GM12878 (cell line): ENCODE measurements around the gene DLG2. TPM values are rescaled to one million over a fixed set of nuclear protein-coding genes. Genes with fewer than 3 reads are reported as not detected.

Experiments
- ATAC-seq: fragments of 200-7000 bp; cut with Tn5 transposase; 3 replicates; pipeline ENCODE4 v1.9.1; 2020; ENCODE audit warnings: mild to moderate bottlenecking, moderate library complexity
- BruUV-seq: library from RNA; stranded (reverse); fragments of 400-500 nt; replicated peaks from 2 replicates; lab custom pipeline; 2021; lab: Mats Ljungman, UMichigan
- CTCF ChIA-PET: fragments of 300-600 bp; sonication (Branson Sonifier 250); formaldehyde crosslinking; extraction: SDS; loops from one replicate; lab custom pipeline; 2021; ENCODE audit warnings: inconsistent platforms; lab: Yijun Ruan, JAX
- POLR2A ChIA-PET: fragments of 350-600 bp; formaldehyde crosslinking; extraction: SDS; loops from one replicate; lab custom pipeline; 2021; ENCODE audit warnings: inconsistent platforms; lab: Charles Lee
- RAD21 ChIA-PET: fragments of 300-600 bp; sonication (Branson Sonifier 250); formaldehyde crosslinking; loops from one replicate; lab custom pipeline; 2023; ENCODE audit warnings: antibody characterized with exemption; ENCODE audit not compliant: unreplicated experiment; lab: Charles Lee
- SMC1A ChIA-PET: fragments of 300-600 bp; sonication (Branson Sonifier 250); formaldehyde crosslinking; loops from one replicate; lab custom pipeline; 2023; ENCODE audit not compliant: unreplicated experiment, uncharacterized antibody; lab: Charles Lee
- DNase-seq: peaks from one replicate; pipeline ENCODE4 v3.0.0-alpha.2; 2011; ENCODE audit warnings: low read depth, low spot score
- FAIRE-seq: peaks from 3 replicates; lab custom pipeline; 2011; peaks lifted over from hg19 to GRCh38; lab: Jason Lieb, UNC
- H2AFZ ChIP-seq: 2 replicates; pipeline ENCODE4 v1.6.0; 2011; ENCODE audit warnings: low read depth, low read length, control low read depth; ENCODE audit not compliant: control insufficient read depth
- H3K27ac ChIP-seq: 2 replicates; pipeline ENCODE4 v1.5.1; 2011; ENCODE audit warnings: control low read depth; ENCODE audit not compliant: control insufficient read depth, insufficient read depth
- H3K27me3 ChIP-seq, 2 experiments: replicated peaks in 1 of 2; 2 replicates each; pipeline versions ENCODE4 v1.6.0 to v1.6.1; 2011; ENCODE audit warnings: low read length in 1 of 2; ENCODE audit not compliant: control insufficient read depth in 2 of 2, insufficient read depth in 2 of 2
- H3K36me3 ChIP-seq, 2 experiments: 2 replicates each; pipeline ENCODE4 v1.5.1; 2011; ENCODE audit warnings: low read length in 1 of 2; ENCODE audit not compliant: control insufficient read depth in 2 of 2, insufficient read depth in 2 of 2
- H3K4me1 ChIP-seq: 2 replicates; pipeline ENCODE4 v1.6.1; 2011; ENCODE audit warnings: mild to moderate bottlenecking, low read length, moderate library complexity, mixed read lengths; ENCODE audit not compliant: control insufficient read depth, insufficient read depth
- H3K4me2 ChIP-seq: 2 replicates; pipeline ENCODE4 v1.6.0; 2011; ENCODE audit warnings: control low read depth; ENCODE audit not compliant: control insufficient read depth, insufficient read depth
- H3K4me3 ChIP-seq: fragments of 200-600 bp; sonication (generic); 2 replicates; pipeline ENCODE4 v1.5.1; 2016
- H3K79me2 ChIP-seq: 2 replicates; pipeline ENCODE4 v1.6.0; 2011; ENCODE audit warnings: low read length; ENCODE audit not compliant: control insufficient read depth, insufficient read depth
- H3K9ac ChIP-seq: 2 replicates; pipeline ENCODE4 v1.8.0; 2011; ENCODE audit warnings: low read length, control low read depth, mixed read lengths; ENCODE audit not compliant: control insufficient read depth, insufficient read depth
- H3K9me3 ChIP-seq: replicated peaks from 3 replicates; pipeline ENCODE4 v1.5.1; 2011; ENCODE audit warnings: mild to moderate bottlenecking, low read length; ENCODE audit not compliant: control insufficient read depth, insufficient read depth
- H4K20me1 ChIP-seq: 2 replicates; pipeline ENCODE4 v1.6.0; 2011; ENCODE audit not compliant: control insufficient read depth, insufficient read depth
- EP300 ChIP-seq, 2 experiments: fragments of 150-350 bp in 1 of 2; IDR thresholded peaks; 2 replicates each; pipeline ENCODE4 v1.6.1; 2011 to 2012; ENCODE audit warnings: low read depth in 2 of 2, low read length in 2 of 2, borderline replicate concordance in 1 of 2, improper control_type of control experiment in 1 of 2, inconsistent platforms in 1 of 2; ENCODE audit not compliant: control insufficient read depth in 1 of 2
- JUNB ChIP-seq: IDR thresholded peaks from 2 replicates; pipeline ENCODE4 v1.6.1; 2016; ENCODE audit warnings: antibody characterized with exemption, mild to moderate bottlenecking
- NBN ChIP-seq: fragments of 450-650 bp; IDR thresholded peaks from 2 replicates; pipeline ENCODE4 v1.6.1; 2016
- NRF1 ChIP-seq: conservative IDR thresholded peaks from 2 replicates; pipeline ENCODE4 v1.6.1; 2011; ENCODE audit warnings: mild to moderate bottlenecking, low read depth, low read length, improper control_type of control experiment
- SIX5 ChIP-seq: IDR thresholded peaks from 2 replicates; pipeline ENCODE4 v1.6.1; 2011; ENCODE audit warnings: mild to moderate bottlenecking, low read depth, low read length, moderate library complexity; ENCODE audit not compliant: severe bottlenecking
- ZSCAN29 ChIP-seq: fragments of 450-650 bp; IDR thresholded peaks from 2 replicates; pipeline ENCODE4 v1.6.1; 2017; ENCODE audit warnings: mild to moderate bottlenecking, moderate library complexity
- ZZZ3 ChIP-seq: IDR thresholded peaks from 2 replicates; pipeline ENCODE4 v1.6.1; 2011; ENCODE audit warnings: low read depth; ENCODE audit not compliant: control insufficient read depth, insufficient read length
- WGBS: methylation state at CpG from one replicate; pipeline ENCODE4 v1.1.6; 2016; ENCODE audit warnings: low lambda C conversion rate; ENCODE audit not compliant: insufficient replicate concordance, insufficient coverage; ENCODE audit errors: missing lambda C conversion rate; 5-methylcytosine and 5-hydroxymethylcytosine counted together
- in situ Hi-C: fragments of 300-500 bp; cut with MboI; formaldehyde crosslinking; loops from 9 replicates; pipeline ENCODE4 v1.14.3; 2018; ENCODE audit warnings: mixed read lengths
- intact Hi-C: fragments of 100-400 bp; cut with micrococcal nuclease; formaldehyde crosslinking; loops from one replicate; pipeline ENCODE4 v1.14.2; 2022; ENCODE audit not compliant: unreplicated experiment
- polyA plus RNA-seq, 11 experiments: library from polyadenylated mRNA; depleted of rRNA in 4 of 11; unstranded in 6 of 11; stranded (reverse) in 5 of 11; fragments of >200 nt; fragmentation: Nextera tagmentation in 4 of 11; fragmentation: Illumina TruSeq in 1 of 11; extraction: Ambion mirVana in 4 of 11; extraction: Trizol in 1 of 11; gene quantifications; 1 replicate in 1 of 11; 2 replicates in 10 of 11; pipeline versions ENCODE4 v1.2.1 to v1.2.3, GENCODE V29; 2011 to 2016; ENCODE audit warnings: inconsistent platforms in 2 of 11, missing spikeins in 2 of 11, low read depth in 1 of 11
- total RNA-seq, 4 experiments: library from RNA; depleted of rRNA in 3 of 4; stranded (reverse); fragments of >200 nt in 3 of 4; fragmentation: Illumina TruSeq in 1 of 4; extraction: Trizol in 1 of 4; gene quantifications; 2 replicates each; pipeline versions ENCODE4 v1.2.1 to v1.2.3, GENCODE V29; 2013 to 2021
- TF ChIP-seq, protein P1 (sequence below): fragments of 450-650 bp; conservative IDR thresholded peaks from 2 replicates; pipeline ENCODE4 v1.6.1; 2017; ENCODE audit warnings: mild to moderate bottlenecking, moderate library complexity
- TF ChIP-seq, protein P2 (sequence below), 3 experiments: IDR thresholded peaks in 2 of 3; conservative IDR thresholded peaks in 1 of 3; 2 replicates each; pipeline ENCODE4 v1.5.1; 2011; ENCODE audit warnings: low read depth in 3 of 3, low read length in 3 of 3, mild to moderate bottlenecking in 3 of 3, control low read depth in 2 of 3, moderate library complexity in 2 of 3, inconsistent platforms in 1 of 3, mixed read lengths in 1 of 3; ENCODE audit not compliant: control insufficient read depth in 2 of 3, insufficient read depth in 1 of 3; ENCODE audit errors: extremely low read depth in 1 of 3
- TF ChIP-seq, protein P3 (sequence below): IDR thresholded peaks from 2 replicates; pipeline ENCODE4 v1.6.1; 2012; ENCODE audit warnings: low read depth, low read length, improper control_type of control experiment
- TF ChIP-seq, protein P4 (sequence below): IDR thresholded peaks from 2 replicates; pipeline ENCODE4 v1.6.1; 2012; ENCODE audit warnings: improper control_type of control experiment, low read depth, low read length; ENCODE audit not compliant: insufficient replicate concordance

The DLG2 gene
- total and polyA plus RNA-seq, 10 of the 15 experiments (the other 5 are each of a cell fraction or from before 2014, with no cell fraction given), result 0.09 to 0.98 (median 0.35) TPM

DNA sequence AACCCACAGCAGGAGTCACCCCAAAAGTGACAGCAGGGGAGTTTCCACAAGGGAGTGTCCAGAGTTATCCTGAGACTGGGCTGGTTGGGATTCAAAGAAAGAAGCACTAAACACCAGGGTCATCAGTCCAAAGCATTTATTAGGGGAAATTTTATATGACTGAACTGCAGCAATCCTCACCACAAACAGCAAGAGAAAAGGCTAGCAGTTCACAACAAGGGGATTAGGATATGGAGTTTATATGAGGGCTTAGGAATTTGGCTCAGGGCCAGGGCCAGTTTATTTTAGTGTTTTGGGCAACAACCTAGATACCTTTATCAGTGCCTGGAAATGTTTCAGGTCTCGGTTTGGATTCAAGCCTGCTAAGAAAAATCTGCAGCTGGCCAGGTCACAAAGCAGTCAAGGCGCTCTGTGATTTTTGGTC, 16.1 kb upstream of the DLG2 start:
- H3K36me3 ChIP-seq, result no peaks in the 10 kb centered on the region
- H3K4me2 ChIP-seq, result no peak overlapping the region
- H3K4me3 ChIP-seq, result no peak overlapping the region
- no peak for ATAC-seq
- no peak for DNase-seq
- no peaks in the 10 kb centered on the region for H3K27me3 ChIP-seq
- POLR2A ChIA-PET, result no interaction called here
- no TSS peak for BruUV-seq
- SMC1A ChIA-PET, result no interaction called here
- H4K20me1 ChIP-seq, result no peaks in the 10 kb centered on the region
- no peak overlapping the region for H2AFZ ChIP-seq
- H3K27ac ChIP-seq, result no peak overlapping the region
- RAD21 ChIA-PET, result no interaction called here
- peaks cover 7% of the 10 kb centered on the region for H3K79me2 ChIP-seq
- in situ Hi-C loops (no loop called here), intact Hi-C loops (no loop called here)
- H3K9me3 ChIP-seq, result no peaks in the 10 kb centered on the region
- 80% methylated on average over 2 of the region's 2 CpGs for WGBS
- CTCF ChIA-PET, result no interaction called here
- no peak for FAIRE-seq
- TF ChIP-seq, protein P1, sequence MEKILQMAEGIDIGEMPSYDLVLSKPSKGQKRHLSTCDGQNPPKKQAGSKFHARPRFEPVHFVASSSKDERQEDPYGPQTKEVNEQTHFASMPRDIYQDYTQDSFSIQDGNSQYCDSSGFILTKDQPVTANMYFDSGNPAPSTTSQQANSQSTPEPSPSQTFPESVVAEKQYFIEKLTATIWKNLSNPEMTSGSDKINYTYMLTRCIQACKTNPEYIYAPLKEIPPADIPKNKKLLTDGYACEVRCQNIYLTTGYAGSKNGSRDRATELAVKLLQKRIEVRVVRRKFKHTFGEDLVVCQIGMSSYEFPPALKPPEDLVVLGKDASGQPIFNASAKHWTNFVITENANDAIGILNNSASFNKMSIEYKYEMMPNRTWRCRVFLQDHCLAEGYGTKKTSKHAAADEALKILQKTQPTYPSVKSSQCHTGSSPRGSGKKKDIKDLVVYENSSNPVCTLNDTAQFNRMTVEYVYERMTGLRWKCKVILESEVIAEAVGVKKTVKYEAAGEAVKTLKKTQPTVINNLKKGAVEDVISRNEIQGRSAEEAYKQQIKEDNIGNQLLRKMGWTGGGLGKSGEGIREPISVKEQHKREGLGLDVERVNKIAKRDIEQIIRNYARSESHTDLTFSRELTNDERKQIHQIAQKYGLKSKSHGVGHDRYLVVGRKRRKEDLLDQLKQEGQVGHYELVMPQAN, result no peak
- TF ChIP-seq ZZZ3 (no peak), ZSCAN29 (no peak), NBN (no peak), NRF1 (no peak), EP300 (IDR thresholded peaks at IDR 0.05; ENCODE audit: borderline replicate concordance in 1 of 2, control insufficient read depth in 1 of 2, low read depth in 2 of 2, low read length in 2 of 2) (no peak), SIX5 (no peak), JUNB (no peak)
- TF ChIP-seq, protein P2, sequence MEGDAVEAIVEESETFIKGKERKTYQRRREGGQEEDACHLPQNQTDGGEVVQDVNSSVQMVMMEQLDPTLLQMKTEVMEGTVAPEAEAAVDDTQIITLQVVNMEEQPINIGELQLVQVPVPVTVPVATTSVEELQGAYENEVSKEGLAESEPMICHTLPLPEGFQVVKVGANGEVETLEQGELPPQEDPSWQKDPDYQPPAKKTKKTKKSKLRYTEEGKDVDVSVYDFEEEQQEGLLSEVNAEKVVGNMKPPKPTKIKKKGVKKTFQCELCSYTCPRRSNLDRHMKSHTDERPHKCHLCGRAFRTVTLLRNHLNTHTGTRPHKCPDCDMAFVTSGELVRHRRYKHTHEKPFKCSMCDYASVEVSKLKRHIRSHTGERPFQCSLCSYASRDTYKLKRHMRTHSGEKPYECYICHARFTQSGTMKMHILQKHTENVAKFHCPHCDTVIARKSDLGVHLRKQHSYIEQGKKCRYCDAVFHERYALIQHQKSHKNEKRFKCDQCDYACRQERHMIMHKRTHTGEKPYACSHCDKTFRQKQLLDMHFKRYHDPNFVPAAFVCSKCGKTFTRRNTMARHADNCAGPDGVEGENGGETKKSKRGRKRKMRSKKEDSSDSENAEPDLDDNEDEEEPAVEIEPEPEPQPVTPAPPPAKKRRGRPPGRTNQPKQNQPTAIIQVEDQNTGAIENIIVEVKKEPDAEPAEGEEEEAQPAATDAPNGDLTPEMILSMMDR (IDR thresholded peaks at IDR 0.05 in 2 of 3, conservative IDR thresholded peaks at IDR 0.05 in 1 of 3; ENCODE audit: control insufficient read depth in 2 of 3, extremely low read depth in 1 of 3, insufficient read depth in 1 of 3, low read depth in 3 of 3, low read length in 3 of 3), result no peak
- TF ChIP-seq, protein P3, sequence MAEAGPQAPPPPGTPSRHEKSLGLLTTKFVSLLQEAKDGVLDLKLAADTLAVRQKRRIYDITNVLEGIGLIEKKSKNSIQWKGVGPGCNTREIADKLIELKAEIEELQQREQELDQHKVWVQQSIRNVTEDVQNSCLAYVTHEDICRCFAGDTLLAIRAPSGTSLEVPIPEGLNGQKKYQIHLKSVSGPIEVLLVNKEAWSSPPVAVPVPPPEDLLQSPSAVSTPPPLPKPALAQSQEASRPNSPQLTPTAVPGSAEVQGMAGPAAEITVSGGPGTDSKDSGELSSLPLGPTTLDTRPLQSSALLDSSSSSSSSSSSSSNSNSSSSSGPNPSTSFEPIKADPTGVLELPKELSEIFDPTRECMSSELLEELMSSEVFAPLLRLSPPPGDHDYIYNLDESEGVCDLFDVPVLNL, result no peak
- TF ChIP-seq, protein P4, sequence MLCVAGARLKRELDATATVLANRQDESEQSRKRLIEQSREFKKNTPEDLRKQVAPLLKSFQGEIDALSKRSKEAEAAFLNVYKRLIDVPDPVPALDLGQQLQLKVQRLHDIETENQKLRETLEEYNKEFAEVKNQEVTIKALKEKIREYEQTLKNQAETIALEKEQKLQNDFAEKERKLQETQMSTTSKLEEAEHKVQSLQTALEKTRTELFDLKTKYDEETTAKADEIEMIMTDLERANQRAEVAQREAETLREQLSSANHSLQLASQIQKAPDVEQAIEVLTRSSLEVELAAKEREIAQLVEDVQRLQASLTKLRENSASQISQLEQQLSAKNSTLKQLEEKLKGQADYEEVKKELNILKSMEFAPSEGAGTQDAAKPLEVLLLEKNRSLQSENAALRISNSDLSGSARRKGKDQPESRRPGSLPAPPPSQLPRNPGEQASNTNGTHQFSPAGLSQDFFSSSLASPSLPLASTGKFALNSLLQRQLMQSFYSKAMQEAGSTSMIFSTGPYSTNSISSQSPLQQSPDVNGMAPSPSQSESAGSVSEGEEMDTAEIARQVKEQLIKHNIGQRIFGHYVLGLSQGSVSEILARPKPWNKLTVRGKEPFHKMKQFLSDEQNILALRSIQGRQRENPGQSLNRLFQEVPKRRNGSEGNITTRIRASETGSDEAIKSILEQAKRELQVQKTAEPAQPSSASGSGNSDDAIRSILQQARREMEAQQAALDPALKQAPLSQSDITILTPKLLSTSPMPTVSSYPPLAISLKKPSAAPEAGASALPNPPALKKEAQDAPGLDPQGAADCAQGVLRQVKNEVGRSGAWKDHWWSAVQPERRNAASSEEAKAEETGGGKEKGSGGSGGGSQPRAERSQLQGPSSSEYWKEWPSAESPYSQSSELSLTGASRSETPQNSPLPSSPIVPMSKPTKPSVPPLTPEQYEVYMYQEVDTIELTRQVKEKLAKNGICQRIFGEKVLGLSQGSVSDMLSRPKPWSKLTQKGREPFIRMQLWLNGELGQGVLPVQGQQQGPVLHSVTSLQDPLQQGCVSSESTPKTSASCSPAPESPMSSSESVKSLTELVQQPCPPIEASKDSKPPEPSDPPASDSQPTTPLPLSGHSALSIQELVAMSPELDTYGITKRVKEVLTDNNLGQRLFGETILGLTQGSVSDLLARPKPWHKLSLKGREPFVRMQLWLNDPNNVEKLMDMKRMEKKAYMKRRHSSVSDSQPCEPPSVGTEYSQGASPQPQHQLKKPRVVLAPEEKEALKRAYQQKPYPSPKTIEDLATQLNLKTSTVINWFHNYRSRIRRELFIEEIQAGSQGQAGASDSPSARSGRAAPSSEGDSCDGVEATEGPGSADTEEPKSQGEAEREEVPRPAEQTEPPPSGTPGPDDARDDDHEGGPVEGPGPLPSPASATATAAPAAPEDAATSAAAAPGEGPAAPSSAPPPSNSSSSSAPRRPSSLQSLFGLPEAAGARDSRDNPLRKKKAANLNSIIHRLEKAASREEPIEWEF, result no peak
- no peak overlapping the region for H3K9ac ChIP-seq
- no peaks in the 10 kb centered on the region for H3K4me1 ChIP-seq
